Fibroblast of mammary gland (primary cell): ENCODE measurements around the gene DEAF1.

Source experiments
- DNase-seq: peaks from one replicate; pipeline ENCODE4 v3.0.0-alpha.2; 2010; ENCODE audit warnings: low read depth
- H3K4me3 ChIP-seq: 2 replicates; pipeline ENCODE4 v1.5.1; 2011; ENCODE audit warnings: low read depth, mild to moderate bottlenecking, low read length, moderate library complexity; ENCODE audit not compliant: control insufficient read depth
- TF ChIP-seq, protein P1 (sequence below): conservative IDR thresholded peaks from 2 replicates; pipeline ENCODE4 v1.5.1; 2011; ENCODE audit warnings: low read depth, low read length, inconsistent platforms; ENCODE audit not compliant: control insufficient read depth, insufficient read depth

Gene DEAF1

DNA sequence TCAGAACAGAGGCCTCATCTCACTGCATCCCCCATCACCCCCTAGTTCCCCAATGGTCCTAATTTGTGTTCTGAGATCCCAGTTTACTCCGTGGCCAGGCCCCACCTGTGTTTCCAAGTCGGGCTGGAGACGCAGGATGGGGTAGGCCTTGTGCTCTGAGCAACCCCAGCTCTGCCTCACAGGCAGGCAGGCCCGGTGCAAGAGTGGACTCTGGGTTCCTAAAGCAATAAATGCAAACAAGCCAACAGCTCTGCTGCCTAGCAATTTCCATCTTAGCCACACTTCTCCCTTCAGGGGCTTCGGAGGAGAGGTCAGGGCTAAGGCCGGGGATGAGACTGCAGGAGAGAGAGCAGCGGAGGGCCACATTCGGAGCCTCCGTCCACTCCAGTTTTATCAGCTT lies 8.5 kb upstream of the DEAF1 start:
- no peak overlapping the region for H3K4me3 ChIP-seq
- DNase-seq = no peak
- TF ChIP-seq, protein P1, sequence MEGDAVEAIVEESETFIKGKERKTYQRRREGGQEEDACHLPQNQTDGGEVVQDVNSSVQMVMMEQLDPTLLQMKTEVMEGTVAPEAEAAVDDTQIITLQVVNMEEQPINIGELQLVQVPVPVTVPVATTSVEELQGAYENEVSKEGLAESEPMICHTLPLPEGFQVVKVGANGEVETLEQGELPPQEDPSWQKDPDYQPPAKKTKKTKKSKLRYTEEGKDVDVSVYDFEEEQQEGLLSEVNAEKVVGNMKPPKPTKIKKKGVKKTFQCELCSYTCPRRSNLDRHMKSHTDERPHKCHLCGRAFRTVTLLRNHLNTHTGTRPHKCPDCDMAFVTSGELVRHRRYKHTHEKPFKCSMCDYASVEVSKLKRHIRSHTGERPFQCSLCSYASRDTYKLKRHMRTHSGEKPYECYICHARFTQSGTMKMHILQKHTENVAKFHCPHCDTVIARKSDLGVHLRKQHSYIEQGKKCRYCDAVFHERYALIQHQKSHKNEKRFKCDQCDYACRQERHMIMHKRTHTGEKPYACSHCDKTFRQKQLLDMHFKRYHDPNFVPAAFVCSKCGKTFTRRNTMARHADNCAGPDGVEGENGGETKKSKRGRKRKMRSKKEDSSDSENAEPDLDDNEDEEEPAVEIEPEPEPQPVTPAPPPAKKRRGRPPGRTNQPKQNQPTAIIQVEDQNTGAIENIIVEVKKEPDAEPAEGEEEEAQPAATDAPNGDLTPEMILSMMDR = no peak

DNA sequence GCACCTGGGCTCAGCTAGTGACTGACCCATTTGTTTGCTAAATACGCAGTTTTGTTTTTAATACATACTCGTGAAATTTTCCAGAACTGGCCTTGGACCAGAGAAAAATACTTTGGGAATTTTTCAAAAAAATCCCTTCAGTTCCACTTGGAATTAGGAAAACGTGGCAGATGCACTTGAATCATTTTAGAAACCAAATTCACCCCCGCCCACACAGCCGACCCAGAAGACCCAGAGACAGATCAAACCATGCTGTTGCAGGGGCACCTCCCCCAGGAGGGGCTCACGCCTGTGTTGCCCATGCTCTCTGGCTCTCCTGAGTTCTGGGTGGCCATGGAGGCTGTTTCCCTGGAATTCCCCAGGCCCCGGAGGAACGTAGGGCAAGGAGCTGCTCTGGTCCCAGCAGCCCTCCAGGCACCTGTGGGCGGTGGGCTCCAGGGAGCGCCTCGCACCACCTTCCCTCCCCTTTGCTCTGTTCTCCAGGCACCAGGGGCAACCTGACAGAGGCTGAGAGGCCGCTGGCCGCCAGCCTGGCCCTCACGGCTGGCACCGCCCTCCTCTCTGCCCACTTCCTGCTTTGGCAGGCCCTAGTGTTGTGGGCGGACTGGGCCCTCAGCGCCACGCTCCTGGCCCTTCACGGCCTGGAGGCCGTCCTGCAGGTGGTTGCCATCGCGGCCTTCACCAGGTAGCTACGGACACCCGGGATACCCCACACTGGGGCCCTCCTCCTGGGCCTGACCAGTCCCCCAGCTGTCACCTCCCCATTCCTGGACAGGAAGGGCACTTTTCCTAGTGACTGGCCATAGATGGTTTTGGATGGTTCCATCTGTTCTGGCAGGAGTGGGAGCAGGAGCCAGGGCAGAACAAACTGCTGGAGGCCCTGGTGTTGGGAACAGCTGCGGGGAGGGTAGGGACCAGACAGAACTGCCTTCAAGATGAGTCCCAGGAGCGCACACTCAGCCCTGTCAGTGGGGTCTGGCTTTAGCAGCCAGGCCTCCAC lies 7.7 kb upstream of the DEAF1 start:
- no peak for DNase-seq
- TF ChIP-seq, protein P1 = no peak
- no peak overlapping the region for H3K4me3 ChIP-seq

DNA sequence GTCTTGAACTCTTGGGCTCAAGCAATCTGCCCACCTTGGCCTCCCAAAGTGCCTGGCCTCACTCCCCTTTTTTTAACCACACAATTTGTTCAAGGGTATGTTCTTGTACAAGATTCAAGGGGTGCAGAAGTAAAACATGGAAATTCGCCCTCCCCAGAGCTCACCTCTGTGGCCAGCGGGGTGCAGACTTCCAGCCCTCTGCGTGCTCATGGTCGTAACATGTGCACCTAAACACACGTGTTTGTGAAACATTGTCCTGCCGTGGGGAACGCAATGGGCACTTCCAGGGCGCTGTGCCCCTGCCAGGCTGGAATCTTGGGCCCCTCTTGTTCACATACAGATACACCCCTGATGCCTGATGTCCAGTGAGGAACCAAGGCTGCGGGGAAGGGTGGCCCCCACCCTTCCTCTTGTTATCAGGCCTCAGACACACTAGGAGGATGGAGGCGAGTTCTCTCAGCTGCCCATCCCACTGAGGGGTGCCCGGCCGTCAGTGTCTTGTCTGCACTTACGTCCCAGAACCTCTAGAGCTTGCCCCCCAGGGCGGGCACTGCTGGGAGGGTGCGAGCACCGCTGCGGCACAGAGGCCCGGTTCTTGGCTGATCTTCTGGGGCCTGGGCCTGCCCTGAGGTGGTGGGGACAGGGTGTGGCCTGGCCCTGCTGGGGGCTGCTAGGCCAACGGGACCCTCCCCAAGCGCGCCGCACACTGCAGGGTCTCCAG lies 6.9 kb upstream of the DEAF1 start:
- H3K4me3 ChIP-seq = no peak overlapping the region
- TF ChIP-seq, protein P1 = no peak
- DNase-seq = no peak

DNA sequence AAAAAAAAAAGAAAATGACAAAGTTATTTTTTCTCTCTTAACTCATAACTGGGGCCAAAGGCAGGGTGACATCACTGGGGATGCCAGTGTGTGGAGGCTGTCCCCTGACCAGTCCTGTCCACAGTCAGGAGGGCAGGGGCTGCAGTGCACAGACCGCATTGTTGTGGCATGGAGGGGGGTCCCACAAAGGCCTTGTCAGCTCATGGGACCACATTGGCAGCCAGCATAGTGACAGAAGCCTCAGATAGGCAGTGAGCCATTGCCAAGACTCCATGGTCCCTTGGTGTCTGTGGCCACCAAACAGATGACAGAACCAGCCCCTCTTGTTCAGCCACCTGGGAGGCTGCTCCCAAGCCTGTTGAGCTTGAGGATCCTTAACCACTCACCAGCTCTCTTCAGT lies 4.7 kb upstream of the DEAF1 start:
- TF ChIP-seq, protein P1 = no peak
- H3K4me3 ChIP-seq = no peak overlapping the region
- no peak for DNase-seq

DNA sequence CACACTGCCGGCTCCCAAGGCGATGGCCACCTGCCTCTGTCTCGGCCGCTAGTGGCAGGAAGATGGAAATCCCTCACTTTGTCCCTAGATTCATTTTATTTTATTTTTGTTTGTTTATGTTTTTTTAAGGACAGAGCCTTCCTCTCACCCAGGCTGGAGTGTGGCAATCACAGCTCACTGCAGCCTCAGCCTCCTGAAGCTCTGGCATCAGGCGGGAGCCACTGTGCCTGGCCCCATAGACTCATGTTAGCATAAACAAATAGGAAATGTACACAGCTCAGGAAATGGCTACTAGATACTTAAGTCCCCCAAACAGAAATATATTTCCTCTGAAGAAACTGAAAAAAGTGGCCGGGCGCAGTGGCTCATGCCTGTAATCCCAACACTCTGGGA lies 4.1 kb upstream of the DEAF1 start:
- TF ChIP-seq, protein P1 = no peak
- no peak for DNase-seq
- H3K4me3 ChIP-seq = no peak overlapping the region

DNA sequence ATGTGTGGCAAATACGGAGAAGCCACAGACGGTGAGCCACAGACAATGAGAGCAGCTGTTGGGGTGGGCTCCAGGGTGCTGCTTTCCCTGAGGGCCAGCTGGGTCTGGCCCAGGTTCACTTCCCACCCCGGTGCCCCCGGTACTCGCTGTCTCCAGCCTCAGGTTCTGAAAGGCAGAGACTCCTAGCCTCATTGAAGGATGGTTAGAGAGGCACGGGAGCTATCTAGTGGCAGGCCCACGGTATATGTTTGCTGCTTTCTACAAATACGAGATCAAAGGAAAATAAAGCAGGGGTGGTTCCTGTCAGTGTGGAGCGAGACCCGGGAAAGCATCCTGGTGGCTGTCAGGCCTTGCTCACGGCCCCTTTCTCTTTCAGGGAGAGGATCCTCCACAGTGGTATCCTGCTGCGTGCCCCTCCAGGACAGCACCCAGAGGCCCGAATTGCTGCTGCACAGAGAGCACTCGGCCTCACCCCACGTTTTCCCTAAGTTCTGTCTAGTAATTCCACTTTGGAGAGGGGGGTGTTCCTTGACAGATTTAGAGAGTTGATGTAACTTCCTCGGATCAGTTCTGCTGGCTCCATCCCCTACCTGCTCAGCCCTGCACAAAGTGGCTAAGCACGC lies 3.6 kb upstream of the DEAF1 start:
- TF ChIP-seq, protein P1 = no peak
- no peak for DNase-seq
- no peak overlapping the region for H3K4me3 ChIP-seq
